Skeletal muscle cell (primary cell): ENCODE data around the gene MPP2.
"Not testable (repeated sequence)": the region's sequence is repeated elsewhere in the genome, so short reads cannot be mapped to it uniquely, and the experiment has no call there.

ENCODE experiments used
- DNase-seq: peaks from one replicate; pipeline ENCODE4 v3.0.0-alpha.2; 2010; ENCODE audit warnings: low read depth
- H3K4me3 ChIP-seq: 2 replicates; pipeline ENCODE4 v1.5.1; 2011; ENCODE audit warnings: low read depth, mild to moderate bottlenecking, control low read depth, low read length, moderate library complexity

Gene MPP2

GRCh38 chr17:43879723-43880419 lies 27.5 kb downstream of the MPP2 start:
- peak; percentile 13 for DNase-seq
- H3K4me3 ChIP-seq: no peak overlapping the region

- no peak overlapping the region for H3K4me3 ChIP-seq
- peak; percentile 75 for DNase-seq
Measured at GRCh38 chr17:43878260-43879175, 28.8 kb downstream of the MPP2 start.

GRCh38 chr17:43877451-43878155 lies 29.7 kb downstream of the MPP2 start:
- no peak overlapping the region for H3K4me3 ChIP-seq
- DNase-seq: no peak

GRCh38 chr17:43877031-43877430 lies 30.3 kb downstream of the MPP2 start:
- no peak overlapping the region for H3K4me3 ChIP-seq

GRCh38 chr17:43875476-43876147 lies 31.7 kb downstream of the MPP2 start:
- no peak overlapping the region for H3K4me3 ChIP-seq
- no peak for DNase-seq

More at GRCh38 chr17:43877031-43877430, 30.3 kb downstream of the MPP2 start:
- no peak for DNase-seq

GRCh38 chr17:43874293-43874692 lies 33.0 kb downstream of the MPP2 start:
- no peak overlapping the region for H3K4me3 ChIP-seq
- DNase-seq: no peak

- H3K4me3 ChIP-seq: no peak overlapping the region
- no peak for DNase-seq
Measured at GRCh38 chr17:43873815-43874214, 33.5 kb downstream of the MPP2 start.

- DNase-seq: no peak
- H3K4me3 ChIP-seq: no peak overlapping the region
Measured at GRCh38 chr17:43873091-43873490, 34.2 kb downstream of the MPP2 start.

- no peak overlapping the region for H3K4me3 ChIP-seq
Measured at GRCh38 chr17:43871946-43872690, 35.2 kb downstream of the MPP2 start.

GRCh38 chr17:43869031-43869430 lies 38.3 kb downstream of the MPP2 start:
- DNase-seq, H3K4me3 ChIP-seq: not testable (repeated sequence)

More at GRCh38 chr17:43871946-43872690, 35.2 kb downstream of the MPP2 start:
- no peak for DNase-seq

- no peak for DNase-seq
- no peak overlapping the region for H3K4me3 ChIP-seq
Measured at GRCh38 chr17:43868226-43868994, 38.9 kb downstream of the MPP2 start.

GRCh38 chr17:43864161-43864984 lies 43.0 kb downstream of the MPP2 start:
- no peak overlapping the region for H3K4me3 ChIP-seq

GRCh38 chr17:43861960-43862359 lies 45.4 kb downstream of the MPP2 start:
- H3K4me3 ChIP-seq: no peak overlapping the region

More at GRCh38 chr17:43864161-43864984, 43.0 kb downstream of the MPP2 start:
- DNase-seq: no peak

GRCh38 chr17:43860927-43861622 lies 46.3 kb downstream of the MPP2 start:
- no peak for DNase-seq
- no peak overlapping the region for H3K4me3 ChIP-seq

More at GRCh38 chr17:43861960-43862359, 45.4 kb downstream of the MPP2 start:
- DNase-seq: no peak

GRCh38 chr17:43860077-43860725 lies 47.1 kb downstream of the MPP2 start:
- H3K4me3 ChIP-seq: no peak overlapping the region
- DNase-seq: no peak

GRCh38 chr17:43857957-43858600 lies 49.3 kb downstream of the MPP2 start:
- H3K4me3 ChIP-seq: no peak overlapping the region
- no peak for DNase-seq
